OCI-LY7 (cell line): ENCODE results near the gene CXCL14. TPM values are rescaled to one million over a fixed set of nuclear protein-coding genes. Genes with fewer than 3 reads are reported as not detected.

Experiments
- BruUV-seq: library from RNA; stranded (reverse); fragments of 400-500 nt; replicated peaks from 2 replicates; lab custom pipeline; 2021; lab: Mats Ljungman, UMichigan
- CTCF ChIA-PET: fragments of 300-600 bp; sonication (Branson Sonifier 250); formaldehyde crosslinking; loops from one replicate; lab custom pipeline; 2022; ENCODE audit warnings: antibody characterized with exemption; ENCODE audit not compliant: unreplicated experiment; lab: Charles Lee
- POLR2A ChIA-PET: fragments of 300-600 bp; sonication (Branson Sonifier 250); formaldehyde crosslinking; loops from one replicate; lab custom pipeline; 2022; ENCODE audit warnings: antibody characterized with exemption; lab: Charles Lee
- DNase-seq: peaks from one replicate; pipeline ENCODE4 v3.0.0-alpha.2; 2015; ENCODE audit warnings: low spot score
- H2AFZ ChIP-seq: fragments of 200-600 bp; sonication (generic), shearing (Covaris generic); 2 replicates; pipeline ENCODE4 v1.6.1; 2014; ENCODE audit warnings: mild to moderate bottlenecking, antibody characterized with exemption, low read length, moderate library complexity
- H3K27ac ChIP-seq: fragments of 200-600 bp; sonication (generic); 2 replicates; pipeline ENCODE4 v1.5.1; 2014; ENCODE audit warnings: mixed run types, low read depth, mild to moderate bottlenecking, moderate library complexity, low read length, inconsistent platforms; ENCODE audit not compliant: poor library complexity, severe bottlenecking
- H3K36me3 ChIP-seq: fragments of 200-600 bp; sonication (generic); 2 replicates; pipeline ENCODE4 v1.6.1; 2014; ENCODE audit warnings: mild to moderate bottlenecking, antibody characterized with exemption, low read length, moderate library complexity, mixed read lengths; ENCODE audit not compliant: insufficient read depth
- H3K4me1 ChIP-seq: fragments of 200-600 bp; sonication (generic); 2 replicates; pipeline ENCODE4 v1.5.1; 2014; ENCODE audit warnings: mild to moderate bottlenecking, low read length; ENCODE audit not compliant: insufficient read depth, poor library complexity, severe bottlenecking
- H3K4me2 ChIP-seq: fragments of 200-600 bp; sonication (generic); 2 replicates; pipeline ENCODE4 v1.6.1; 2014; ENCODE audit warnings: mild to moderate bottlenecking, low read length
- H3K4me3 ChIP-seq: fragments of 200-600 bp; sonication (generic); 2 replicates; pipeline ENCODE4 v1.5.1; 2014; ENCODE audit warnings: mild to moderate bottlenecking, low read depth, low read length; ENCODE audit not compliant: poor library complexity, severe bottlenecking
- H3K79me2 ChIP-seq: fragments of 200-600 bp; sonication (generic); 2 replicates; pipeline ENCODE4 v1.6.1; 2016; ENCODE audit warnings: low read depth, mild to moderate bottlenecking, low read length, moderate library complexity, mixed read lengths; ENCODE audit not compliant: insufficient read depth
- H3K9me2 ChIP-seq: fragments of 200-600 bp; sonication (generic); 2 replicates; pipeline ENCODE4 v1.6.1; 2016; ENCODE audit warnings: mild to moderate bottlenecking, low read length, mixed read lengths; ENCODE audit not compliant: insufficient read depth
- H3K9me3 ChIP-seq: fragments of 200-600 bp; sonication (generic); 2 replicates; pipeline ENCODE4 v1.6.1; 2014; ENCODE audit warnings: mild to moderate bottlenecking, mixed run types, low read length, mixed read lengths
- H4K20me1 ChIP-seq: fragments of 200-600 bp; sonication (generic); 2 replicates; pipeline ENCODE4 v1.6.1; 2014; ENCODE audit warnings: mild to moderate bottlenecking, antibody characterized with exemption, low read length, moderate library complexity, mixed read lengths; ENCODE audit not compliant: insufficient read depth
- EZH2phosphoT487 ChIP-seq: fragments of 200-600 bp; sonication (generic); IDR thresholded peaks from 2 replicates; pipeline ENCODE4 v1.6.1; 2018; ENCODE audit warnings: low read depth, borderline replicate concordance, mild to moderate bottlenecking, mixed run types, antibody characterized with exemption, low read length, moderate library complexity, mixed read lengths
- intact Hi-C: fragments of 100-400 bp; cut with micrococcal nuclease; formaldehyde crosslinking; loops from one replicate; pipeline ENCODE4 v1.10.0; 2022; ENCODE audit not compliant: unreplicated experiment
- total RNA-seq, 2 experiments: library from RNA; depleted of rRNA in 1 of 2; stranded (reverse); fragments of >200 nt in 1 of 2; shearing (Covaris generic) in 1 of 2; gene quantifications; 2 replicates each; pipeline ENCODE4 v1.2.3, GENCODE V29; 2014 to 2022
- TF ChIP-seq, protein P1 (sequence below): fragments of 200-600 bp; sonication (generic); conservative IDR thresholded peaks from 2 replicates; pipeline ENCODE4 v1.5.1; 2014; ENCODE audit warnings: mild to moderate bottlenecking, antibody characterized with exemption, low read length, moderate library complexity, mixed read lengths

Gene CXCL14
- total RNA-seq, 2 experiments from 2014 or later: not detected

DNA sequence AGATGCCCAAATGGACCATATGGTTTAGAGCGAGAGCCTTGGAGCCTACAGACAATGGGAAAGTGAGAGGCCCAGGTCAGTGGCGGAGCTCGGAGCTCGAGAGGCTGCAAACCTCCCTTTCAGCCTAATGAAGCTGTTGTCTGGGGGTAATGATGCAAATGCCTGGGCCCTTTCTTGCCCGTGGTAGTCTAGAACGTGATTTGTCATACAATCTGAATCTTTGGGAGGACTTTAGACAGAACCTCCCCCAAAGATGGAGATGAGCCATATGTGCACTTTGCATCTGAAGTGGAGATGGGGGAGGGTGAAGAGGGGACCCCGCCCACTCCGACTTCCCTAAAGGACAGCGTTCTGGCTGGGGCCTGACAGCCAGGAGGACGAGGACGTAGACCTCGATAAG lies 32.7 kb downstream of the CXCL14 start:
- Histone ChIP-seq H3K79me2 (no peaks in the 10 kb centered on the region), H4K20me1 (no peaks in the 10 kb centered on the region), H3K9me3 (no peaks in the 10 kb centered on the region), H3K9me2 (no peaks in the 10 kb centered on the region), H2AFZ (no peak overlapping the region), H3K36me3 (no peaks in the 10 kb centered on the region), H3K4me2 (no peak overlapping the region), H3K4me1 (no peaks in the 10 kb centered on the region), H3K4me3 (no peak overlapping the region), H3K27ac (no peak overlapping the region)
- BruUV-seq: no TSS peak
- ChIA-PET CTCF (no interaction called here), POLR2A (no interaction called here)
- TF ChIP-seq EZH2phosphoT487: no peak
- TF ChIP-seq, protein P1, sequence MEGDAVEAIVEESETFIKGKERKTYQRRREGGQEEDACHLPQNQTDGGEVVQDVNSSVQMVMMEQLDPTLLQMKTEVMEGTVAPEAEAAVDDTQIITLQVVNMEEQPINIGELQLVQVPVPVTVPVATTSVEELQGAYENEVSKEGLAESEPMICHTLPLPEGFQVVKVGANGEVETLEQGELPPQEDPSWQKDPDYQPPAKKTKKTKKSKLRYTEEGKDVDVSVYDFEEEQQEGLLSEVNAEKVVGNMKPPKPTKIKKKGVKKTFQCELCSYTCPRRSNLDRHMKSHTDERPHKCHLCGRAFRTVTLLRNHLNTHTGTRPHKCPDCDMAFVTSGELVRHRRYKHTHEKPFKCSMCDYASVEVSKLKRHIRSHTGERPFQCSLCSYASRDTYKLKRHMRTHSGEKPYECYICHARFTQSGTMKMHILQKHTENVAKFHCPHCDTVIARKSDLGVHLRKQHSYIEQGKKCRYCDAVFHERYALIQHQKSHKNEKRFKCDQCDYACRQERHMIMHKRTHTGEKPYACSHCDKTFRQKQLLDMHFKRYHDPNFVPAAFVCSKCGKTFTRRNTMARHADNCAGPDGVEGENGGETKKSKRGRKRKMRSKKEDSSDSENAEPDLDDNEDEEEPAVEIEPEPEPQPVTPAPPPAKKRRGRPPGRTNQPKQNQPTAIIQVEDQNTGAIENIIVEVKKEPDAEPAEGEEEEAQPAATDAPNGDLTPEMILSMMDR: no peak
- no peak for DNase-seq
- intact Hi-C loops: no loop called here

DNA sequence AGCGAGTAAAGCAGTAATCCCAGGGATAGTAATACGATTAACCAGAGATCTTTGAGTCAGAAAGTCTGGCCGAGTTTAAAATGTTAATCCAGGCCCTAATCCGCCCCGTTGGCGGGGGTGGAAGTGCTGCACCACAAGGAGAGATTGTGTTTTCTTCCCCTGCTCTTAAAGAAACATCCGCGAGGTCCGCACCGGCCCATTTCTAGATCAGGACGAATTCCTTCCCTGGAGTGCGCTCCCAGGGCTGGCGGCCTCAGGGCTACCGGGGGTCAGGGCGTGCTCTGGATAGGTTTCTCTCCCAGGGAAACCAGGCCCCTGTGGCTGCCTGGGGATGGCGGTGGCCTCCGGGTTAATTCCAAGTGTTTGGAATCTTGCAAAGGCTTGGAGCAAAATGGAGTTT lies 33.7 kb downstream of the CXCL14 start:
- CTCF ChIA-PET: no interaction called here
- no TSS peak for BruUV-seq
- H3K4me3 ChIP-seq: no peak overlapping the region
- no peak for DNase-seq
- intact Hi-C loops: no loop called here
- TF ChIP-seq EZH2phosphoT487: no peak
- TF ChIP-seq, protein P1: no peak
- H4K20me1 ChIP-seq: no peaks in the 10 kb centered on the region
- H2AFZ ChIP-seq: no peak overlapping the region
- POLR2A ChIA-PET: no interaction called here
- H3K4me2 ChIP-seq: no peak overlapping the region
- no peak overlapping the region for H3K27ac ChIP-seq
- no peaks in the 10 kb centered on the region for H3K9me2 ChIP-seq
- H3K36me3 ChIP-seq: no peaks in the 10 kb centered on the region
- no peaks in the 10 kb centered on the region for H3K9me3 ChIP-seq
- H3K79me2 ChIP-seq: no peaks in the 10 kb centered on the region
- H3K4me1 ChIP-seq: no peaks in the 10 kb centered on the region

DNA sequence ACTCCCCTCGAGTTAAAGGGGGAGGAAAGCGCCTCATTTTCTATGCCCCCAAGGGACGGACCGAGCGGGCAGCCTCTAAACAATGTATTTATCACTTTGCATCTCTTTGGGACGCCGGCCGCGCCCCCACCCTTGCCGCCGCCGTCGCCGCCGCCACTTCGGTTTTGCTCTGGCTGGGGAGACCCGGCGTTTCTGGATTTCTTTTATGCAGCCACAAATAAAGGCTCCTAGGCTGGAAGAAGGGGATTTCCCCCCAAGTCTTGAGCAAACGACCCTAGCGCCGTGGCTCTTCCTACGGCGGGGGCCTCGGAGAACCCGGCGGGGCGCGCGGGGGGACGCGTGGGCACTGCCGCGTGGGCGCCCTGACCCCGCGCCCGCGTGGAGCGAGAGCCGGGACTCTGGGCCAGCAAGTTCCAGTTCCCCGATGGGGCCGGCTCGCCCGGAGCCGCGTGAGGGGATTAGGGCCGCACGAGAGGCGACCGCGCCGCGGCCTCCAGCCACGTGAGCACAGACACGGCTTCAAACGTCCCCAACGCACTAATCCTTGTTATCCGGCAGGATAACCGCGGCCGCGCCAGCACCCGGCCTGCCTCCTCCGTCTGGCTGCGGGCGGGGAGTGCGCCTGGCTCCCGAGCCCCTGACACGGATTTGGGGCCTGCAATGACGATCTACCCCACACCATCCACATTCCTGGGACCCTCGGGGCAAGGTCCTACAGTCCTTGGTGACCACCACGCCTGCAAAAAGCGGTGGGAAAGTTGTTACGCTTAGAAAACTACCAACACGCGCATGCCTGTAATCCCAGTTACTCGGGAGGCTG lies 35.1 kb downstream of the CXCL14 start:
- Histone ChIP-seq H2AFZ (no peak overlapping the region), H3K4me2 (no peak overlapping the region), H3K4me1 (no peaks in the 10 kb centered on the region), H3K9me3 (no peaks in the 10 kb centered on the region), H3K27ac (no peak overlapping the region), H3K36me3 (no peaks in the 10 kb centered on the region), H3K9me2 (no peaks in the 10 kb centered on the region), H3K79me2 (no peaks in the 10 kb centered on the region), H3K4me3 (no peak overlapping the region), H4K20me1 (no peaks in the 10 kb centered on the region)
- CTCF ChIA-PET: no interaction called here
- TF ChIP-seq EZH2phosphoT487: no peak
- TF ChIP-seq, protein P1: no peak
- intact Hi-C loops: no loop called here
- POLR2A ChIA-PET: no interaction called here
- BruUV-seq: no TSS peak
- no peak for DNase-seq
